ENCODE measurements around the gene FAM3C.

DNA sequence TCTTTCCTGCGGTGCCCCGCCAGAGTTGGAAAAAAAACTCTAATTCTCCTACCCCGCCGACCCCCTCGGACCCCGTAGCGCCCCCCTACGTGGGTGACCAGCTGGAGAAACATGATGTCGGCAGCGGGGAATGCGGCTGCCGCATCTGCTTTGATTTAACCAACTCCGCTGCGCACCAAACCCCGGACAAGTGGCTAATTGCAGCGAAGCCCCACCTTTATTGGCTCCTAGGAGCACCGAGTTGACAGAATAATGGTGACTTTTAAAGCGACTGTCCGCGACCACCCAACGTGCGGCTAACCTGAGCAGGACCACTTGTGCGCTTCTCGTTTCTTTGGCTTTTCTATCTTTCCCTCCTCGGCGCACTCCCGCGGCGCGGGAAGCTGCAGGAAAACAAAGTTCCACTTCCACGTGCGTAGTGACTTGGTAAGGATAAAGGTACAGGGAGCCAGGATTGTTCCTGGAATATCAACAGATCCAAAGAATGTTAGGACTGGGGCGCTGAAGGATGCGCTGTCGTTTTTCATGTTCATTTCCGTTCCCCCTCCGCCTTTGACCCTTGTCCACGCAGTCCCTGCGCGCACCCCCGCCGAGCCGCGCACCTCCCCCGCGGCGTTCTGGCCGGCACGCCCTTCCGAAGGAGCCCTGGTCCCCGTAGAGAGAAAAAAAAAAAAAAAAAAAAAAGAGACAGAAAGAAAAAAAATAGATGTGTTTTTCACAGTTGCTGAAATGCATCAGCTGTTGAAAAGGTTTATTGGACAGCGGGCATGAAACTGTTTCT is 65.9 kb downstream of the FAM3C start:
- TF ChIP-seq, protein P1, sequence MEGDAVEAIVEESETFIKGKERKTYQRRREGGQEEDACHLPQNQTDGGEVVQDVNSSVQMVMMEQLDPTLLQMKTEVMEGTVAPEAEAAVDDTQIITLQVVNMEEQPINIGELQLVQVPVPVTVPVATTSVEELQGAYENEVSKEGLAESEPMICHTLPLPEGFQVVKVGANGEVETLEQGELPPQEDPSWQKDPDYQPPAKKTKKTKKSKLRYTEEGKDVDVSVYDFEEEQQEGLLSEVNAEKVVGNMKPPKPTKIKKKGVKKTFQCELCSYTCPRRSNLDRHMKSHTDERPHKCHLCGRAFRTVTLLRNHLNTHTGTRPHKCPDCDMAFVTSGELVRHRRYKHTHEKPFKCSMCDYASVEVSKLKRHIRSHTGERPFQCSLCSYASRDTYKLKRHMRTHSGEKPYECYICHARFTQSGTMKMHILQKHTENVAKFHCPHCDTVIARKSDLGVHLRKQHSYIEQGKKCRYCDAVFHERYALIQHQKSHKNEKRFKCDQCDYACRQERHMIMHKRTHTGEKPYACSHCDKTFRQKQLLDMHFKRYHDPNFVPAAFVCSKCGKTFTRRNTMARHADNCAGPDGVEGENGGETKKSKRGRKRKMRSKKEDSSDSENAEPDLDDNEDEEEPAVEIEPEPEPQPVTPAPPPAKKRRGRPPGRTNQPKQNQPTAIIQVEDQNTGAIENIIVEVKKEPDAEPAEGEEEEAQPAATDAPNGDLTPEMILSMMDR (conservative IDR thresholded peaks at IDR 0.05 in 1 of 2, IDR thresholded peaks at IDR 0.05 in 1 of 2; ENCODE audit: extremely low read depth in 1 of 2, insufficient read depth in 1 of 2, low read depth in 1 of 2, low read length in 2 of 2), result no peak
- peak; percentile 56 for TF ChIP-seq EZH2 (IDR thresholded peaks at IDR 0.05; ENCODE audit: borderline replicate concordance, low read length)

Measured in mammary epithelial cell (primary cell).